DOHH2 (cell line): ENCODE measurements around the gene OR2A14.
"Not testable (repeated sequence)": the region's sequence is repeated elsewhere in the genome, so short reads cannot be mapped to it uniquely, and the experiment has no call there.

Source experiments
- CTCF ChIP-seq: fragments of 200-600 bp; sonication (generic); IDR thresholded peaks from one replicate; pipeline ENCODE4 v1.5.1; 2014; ENCODE audit warnings: antibody characterized with exemption, mild to moderate bottlenecking, low read depth, low read length; ENCODE audit not compliant: poor library complexity, severe bottlenecking
- EZH2phosphoT487 ChIP-seq: fragments of 200-600 bp; sonication (generic); IDR thresholded peaks from 2 replicates; pipeline ENCODE4 v1.6.1; 2017; ENCODE audit warnings: borderline replicate concordance, mild to moderate bottlenecking, antibody characterized with exemption, low read length, moderate library complexity, mixed read lengths

- TF ChIP-seq EZH2phosphoT487, CTCF: not testable (repeated sequence)
These were observed 56.1 kb downstream of the OR2A14 start for GRCh38 chr7:144179165-144179479.
